H1 (cell line): ENCODE measurements around the gene SEMA3E. TPM values are rescaled to one million over a fixed set of nuclear protein-coding genes. Genes with fewer than 3 reads are reported as not detected.

ENCODE experiments used
- CTCF ChIA-PET: fragments of 300-600 bp; sonication (Branson Sonifier 250); formaldehyde crosslinking; loops from one replicate; lab custom pipeline; 2021; ENCODE audit not compliant: partially characterized antibody; lab: Charles Lee
- POLR2A ChIA-PET: fragments of 300-600 bp; sonication (Branson Sonifier 250); formaldehyde crosslinking; loops from one replicate; lab custom pipeline; 2021; ENCODE audit warnings: inconsistent platforms; ENCODE audit not compliant: partially characterized antibody; lab: Charles Lee
- DNase-seq, 2 experiments: peaks; one replicate each; pipeline versions ENCODE4 v3.0.0 to v3.0.0-alpha.2; 2010 to 2022; ENCODE audit warnings: low spot score in 2 of 2, low read depth in 1 of 2, mixed read lengths in 1 of 2
- FAIRE-seq: peaks from 2 replicates; lab custom pipeline; 2011; peaks lifted over from hg19 to GRCh38; lab: Jason Lieb, UNC
- H2AFZ ChIP-seq: 2 replicates; pipeline ENCODE4 v1.8.1; 2012; ENCODE audit warnings: low read length, inconsistent platforms
- H2AK5ac ChIP-seq: 2 replicates; pipeline ENCODE4 v1.6.1; 2013; ENCODE audit warnings: low read depth, low read length
- H2BK120ac ChIP-seq: replicated peaks from 2 replicates; pipeline ENCODE3; 2013; ENCODE audit warnings: low read depth, low read length, inconsistent platforms
- H2BK12ac ChIP-seq: 2 replicates; pipeline ENCODE4 v1.6.1; 2013; ENCODE audit warnings: low read depth, low read length
- H2BK15ac ChIP-seq: 2 replicates; pipeline ENCODE4 v1.6.1; 2013; ENCODE audit warnings: low read length
- H2BK20ac ChIP-seq: 2 replicates; pipeline ENCODE4 v1.6.1; 2013; ENCODE audit warnings: low read length
- H2BK5ac ChIP-seq: 2 replicates; pipeline ENCODE4 v1.6.1; 2013; ENCODE audit warnings: low read depth, low read length
- H3K14ac ChIP-seq: 2 replicates; pipeline ENCODE4 v1.6.1; 2013; ENCODE audit warnings: inconsistent platforms; ENCODE audit not compliant: insufficient read length
- H3K18ac ChIP-seq: 2 replicates; pipeline ENCODE4 v1.6.1; 2013; ENCODE audit warnings: low read length; ENCODE audit errors: extremely low read depth
- H3K23ac ChIP-seq: 2 replicates; pipeline ENCODE4 v1.6.1; 2013; ENCODE audit warnings: inconsistent platforms; ENCODE audit not compliant: insufficient read length
- H3K23me2 ChIP-seq: 2 replicates; pipeline ENCODE4 v1.6.1; 2013; ENCODE audit warnings: low read depth, low read length
- H3K27ac ChIP-seq: 2 replicates; pipeline ENCODE4 v1.6.1; 2011; ENCODE audit warnings: low read depth, low read length, inconsistent platforms
- H3K27me3 ChIP-seq, 4 experiments: replicated peaks in 1 of 4; 1 replicate in 1 of 4; 2 replicates in 3 of 4; pipeline versions ENCODE4 v1.6.1 to v1.8.1; 2011 to 2013; ENCODE audit warnings: low read length in 3 of 4, mild to moderate bottlenecking in 3 of 4, inconsistent platforms in 2 of 4, mixed read lengths in 2 of 4, moderate library complexity in 1 of 4; ENCODE audit not compliant: control insufficient read depth in 3 of 4, insufficient read depth in 3 of 4; ENCODE audit errors: extremely low read depth in 1 of 4
- H3K36me3 ChIP-seq, 4 experiments: 2 replicates each; pipeline versions ENCODE4 v1.6.1 to v1.8.1; 2011 to 2013; ENCODE audit warnings: mild to moderate bottlenecking in 4 of 4, low read length in 3 of 4, moderate library complexity in 2 of 4, control low read depth in 1 of 4, inconsistent platforms in 1 of 4; ENCODE audit not compliant: insufficient read depth in 4 of 4, control insufficient read depth in 2 of 4
- H3K4ac ChIP-seq: replicated peaks from 2 replicates; pipeline ENCODE3; 2013; ENCODE audit warnings: low read length, low read depth, mixed read lengths, inconsistent platforms; ENCODE audit not compliant: insufficient read length
- H3K4me1 ChIP-seq, 4 experiments: replicated peaks in 1 of 4; 1 replicate in 1 of 4; 2 replicates in 3 of 4; pipeline versions ENCODE4 v1.6.1 to v1.8.1; 2011 to 2013; ENCODE audit warnings: low read length in 3 of 4, inconsistent platforms in 2 of 4, mixed read lengths in 1 of 4; ENCODE audit not compliant: insufficient read depth in 4 of 4, control insufficient read depth in 3 of 4
- H3K4me2 ChIP-seq, 2 experiments: 2 replicates each; pipeline versions ENCODE4 v1.6.1 to v1.8.1; 2011 to 2013; ENCODE audit warnings: low read depth in 2 of 2, low read length in 2 of 2, control low read depth in 1 of 2, inconsistent platforms in 1 of 2, mild to moderate bottlenecking in 1 of 2; ENCODE audit not compliant: insufficient read depth in 1 of 2
- H3K4me3 ChIP-seq, 4 experiments: fragments of 200-600, 300-600 bp in 1 of 4; sonication (generic), shearing (Covaris generic), sonication (Bioruptor Twin) in 1 of 4; 2 replicates each; pipeline versions ENCODE4 v1.5.1 to v1.8.1; 2011 to 2016; ENCODE audit warnings: low read length in 4 of 4, low read depth in 3 of 4, control low read depth in 2 of 4, inconsistent platforms in 2 of 4, mild to moderate bottlenecking in 2 of 4, mixed read lengths in 1 of 4, moderate library complexity in 1 of 4; ENCODE audit not compliant: insufficient read depth in 2 of 4; ENCODE audit errors: extremely low read depth in 1 of 4
- H3K56ac ChIP-seq: replicated peaks from 2 replicates; pipeline ENCODE3; 2013; ENCODE audit warnings: low read depth, mild to moderate bottlenecking, mixed read lengths, low read length, inconsistent platforms; ENCODE audit not compliant: insufficient read length
- H3K79me1 ChIP-seq: 2 replicates; pipeline ENCODE4 v1.6.1; 2013; ENCODE audit warnings: low read depth, low read length, control low read depth
- H3K79me2 ChIP-seq, 2 experiments: 2 replicates each; pipeline versions ENCODE4 v1.6.1 to v1.8.1; 2012 to 2013; ENCODE audit warnings: low read length in 2 of 2, mild to moderate bottlenecking in 2 of 2, inconsistent platforms in 1 of 2; ENCODE audit not compliant: insufficient read depth in 2 of 2, control insufficient read depth in 1 of 2
- H3K9ac ChIP-seq, 4 experiments: replicated peaks in 1 of 4; 1 replicate in 1 of 4; 2 replicates in 3 of 4; pipeline versions ENCODE4 v1.6.1 to v1.8.1; 2011 to 2013; ENCODE audit warnings: low read depth in 3 of 4, low read length in 3 of 4, control low read depth in 2 of 4, mild to moderate bottlenecking in 2 of 4, moderate library complexity in 2 of 4, inconsistent platforms in 1 of 4; ENCODE audit errors: extremely low read depth in 1 of 4
- H3K9me3 ChIP-seq, 2 experiments: 2 replicates each; pipeline versions ENCODE4 v1.6.1 to v1.8.1; 2012 to 2013; ENCODE audit warnings: mild to moderate bottlenecking in 2 of 2, moderate library complexity in 2 of 2, control low read depth in 1 of 2, inconsistent platforms in 1 of 2, low read depth in 1 of 2, low read length in 1 of 2, mixed read lengths in 1 of 2; ENCODE audit not compliant: insufficient read depth in 2 of 2
- H4K20me1 ChIP-seq, 2 experiments: replicated peaks in 1 of 2; 2 replicates each; pipeline versions ENCODE3 to v1.8.1; 2011 to 2013; ENCODE audit warnings: inconsistent platforms in 2 of 2, low read length in 2 of 2, mild to moderate bottlenecking in 1 of 2; ENCODE audit not compliant: insufficient read depth in 2 of 2, control insufficient read depth in 1 of 2
- H4K5ac ChIP-seq: 2 replicates; pipeline ENCODE4 v1.6.1; 2013; ENCODE audit warnings: low read length, low read depth, mixed read lengths, inconsistent platforms; ENCODE audit not compliant: insufficient read length
- H4K8ac ChIP-seq: 2 replicates; pipeline ENCODE4 v1.8.0; 2013; ENCODE audit warnings: mild to moderate bottlenecking, moderate library complexity, low read length, inconsistent platforms; ENCODE audit not compliant: insufficient read depth; ENCODE audit errors: extremely low read depth
- H4K91ac ChIP-seq: replicated peaks from 2 replicates; pipeline ENCODE3; 2013; ENCODE audit warnings: low read length, mixed read lengths, inconsistent platforms; ENCODE audit not compliant: insufficient read length
- CHD1 ChIP-seq: IDR thresholded peaks from 2 replicates; pipeline ENCODE4 v1.6.1; 2012; ENCODE audit warnings: low read depth, low read length, improper control_type of control experiment
- KDM1A ChIP-seq: fragments of 200-600, 300-600 bp; sonication (generic); IDR thresholded peaks from 2 replicates; pipeline ENCODE4 v1.7.1; 2016; ENCODE audit warnings: mild to moderate bottlenecking, low read length, borderline replicate concordance
- PHF8 ChIP-seq: fragments of 200-600 bp; sonication (generic); conservative IDR thresholded peaks from 2 replicates; pipeline ENCODE4 v1.7.1; 2012; ENCODE audit warnings: low read depth, mild to moderate bottlenecking, inconsistent platforms, low read length, moderate library complexity
- RFX5 ChIP-seq: IDR thresholded peaks from 2 replicates; pipeline ENCODE4 v1.6.1; 2011; ENCODE audit warnings: low read depth, low read length, improper control_type of control experiment, borderline replicate concordance
- WGBS, 2 experiments: shearing (Covaris generic) in 1 of 2; methylation state at CpG; one replicate each; pipeline versions ENCODE4 v1.1.6 to v1.1.7; 2013 to 2015; ENCODE audit warnings: low lambda C conversion rate in 2 of 2, mixed read lengths in 2 of 2, inconsistent platforms in 1 of 2, low coverage in 1 of 2, missing lambda C conversion rate in 1 of 2; ENCODE audit not compliant: insufficient replicate concordance in 2 of 2, insufficient coverage in 1 of 2, insufficient read length in 1 of 2; ENCODE audit errors: extremely low coverage in 1 of 2, missing lambda C conversion rate in 1 of 2; 5-methylcytosine and 5-hydroxymethylcytosine counted together
- polyA plus RNA-seq, 7 experiments: library from polyadenylated mRNA; depleted of rRNA in 3 of 7; stranded (reverse) in 5 of 7; unstranded in 2 of 7; fragments of >200 nt in 5 of 7; fragments of 200-250 nt in 2 of 7; gene quantifications; 1 replicate in 5 of 7; 2 replicates in 1 of 7; 4 replicates in 1 of 7; pipeline versions ENCODE4 v1.2.1 to v1.2.3, GENCODE V29; 2011 to 2013; ENCODE audit warnings: missing spikeins in 2 of 7, mixed read lengths in 2 of 7
- total RNA-seq: library from RNA; stranded (reverse); fragmentation: NEBNext Ultra II Directional; extraction: Animal tissue kit (Norgen Biotek cat#: 25700); gene quantifications from 2 replicates; pipeline ENCODE4 v1.2.1, GENCODE V29; 2021

The SEMA3E gene
- total and polyA plus RNA-seq, 2 of the 8 experiments (the other 6 are each of a cell fraction or from before 2014, with no cell fraction given): 0.93 to 0.94 TPM

DNA sequence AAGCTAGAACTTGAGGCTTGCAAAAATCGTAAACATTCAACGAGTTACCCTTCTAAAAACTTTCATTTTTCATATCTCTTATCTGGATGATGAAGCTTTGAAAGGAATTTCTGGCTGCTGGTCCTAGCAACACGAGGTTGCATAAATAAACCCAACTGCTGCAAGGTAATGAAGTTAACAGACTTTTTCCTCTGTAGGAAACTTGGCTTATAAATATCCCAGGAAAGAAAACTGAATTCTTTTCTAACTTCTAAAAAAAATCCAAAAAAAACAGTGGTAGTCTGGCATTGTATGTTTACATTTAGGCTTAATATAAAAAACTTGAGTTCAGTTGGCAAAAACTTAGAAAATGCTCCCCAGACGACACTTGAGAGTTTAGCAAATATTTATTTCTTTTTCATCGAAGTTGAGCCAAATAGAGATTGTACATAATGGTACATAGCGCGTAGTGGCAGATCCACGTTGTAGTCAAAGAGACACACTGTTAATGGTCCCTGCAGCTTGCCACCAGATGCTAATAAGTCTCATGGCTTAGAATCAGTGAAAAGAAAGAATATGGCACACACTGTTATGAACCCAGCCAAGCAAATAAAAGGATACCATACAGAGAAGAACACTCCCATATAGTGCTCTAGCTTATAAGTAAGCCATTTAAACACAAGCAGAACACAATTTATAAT lies 285.9 kb downstream of the SEMA3E start:
- H3K56ac ChIP-seq: no peak overlapping the region
- H3K27me3 ChIP-seq: no peaks in the 10 kb centered on the region
- ChIA-PET CTCF (interaction anchor here (0.5 to 2.2 kb wide), 2 partner anchors 92 to 1278 kb away, joined by 4 to 6 read pairs; no protein-coding TSS in a partner anchor), POLR2A (no interaction called here)
- H2BK15ac ChIP-seq: no peak overlapping the region
- H2BK20ac ChIP-seq: no peak overlapping the region
- H2AFZ ChIP-seq: no peak overlapping the region
- no peaks in the 10 kb centered on the region for H4K20me1 ChIP-seq
- no peak overlapping the region for H3K4me3 ChIP-seq
- no peak for DNase-seq
- H3K4ac ChIP-seq: no peak overlapping the region
- H3K18ac ChIP-seq: no peak overlapping the region
- no peaks in the 10 kb centered on the region for H3K79me1 ChIP-seq
- no peak for TF ChIP-seq RFX5
- TF ChIP-seq KDM1A: no peak
- TF ChIP-seq CHD1: no peak
- no peak for TF ChIP-seq PHF8
- no peak overlapping the region for H2BK5ac ChIP-seq
- H3K27ac ChIP-seq: no peak overlapping the region
- H2AK5ac ChIP-seq: no peak overlapping the region
- H3K14ac ChIP-seq: no peak overlapping the region
- H3K79me2 ChIP-seq: no peaks in the 10 kb centered on the region
- no peak overlapping the region for H2BK120ac ChIP-seq
- H4K8ac ChIP-seq: no peak overlapping the region
- no peaks in the 10 kb centered on the region; a peak in 1 of 4 replicates for H3K9me3 ChIP-seq
- H3K4me1 ChIP-seq: no peaks in the 10 kb centered on the region
- no peak overlapping the region for H3K4me2 ChIP-seq
- 88% methylated on average over 8 of the region's 8 CpGs; no CpG with 5 or more reads in 1 of the 2 experiments for WGBS, 2 experiments
- H4K91ac ChIP-seq: no peak overlapping the region
- no peak for FAIRE-seq
- H4K5ac ChIP-seq: no peak overlapping the region
- no peak overlapping the region for H3K23ac ChIP-seq
- H3K9ac ChIP-seq: no peak overlapping the region
- H2BK12ac ChIP-seq: no peak overlapping the region
- H3K23me2 ChIP-seq: no peaks in the 10 kb centered on the region
- H3K36me3 ChIP-seq: no peaks in the 10 kb centered on the region
